Measurements from ENCODE around the gene ZNF410. TPM values are rescaled to one million over a fixed set of nuclear protein-coding genes. Genes with fewer than 3 reads are reported as not detected.

ZNF410 gene
- total RNA-seq, 1 experiment from 2014 or later: 46.8 TPM

- H3K27me3 ChIP-seq (ENCODE audit: low read length): no peaks in the 10 kb centered on the region
- H4K20me1 ChIP-seq (ENCODE audit: low read length): no peaks in the 10 kb centered on the region
- H3K4me2 ChIP-seq (ENCODE audit: low read length): no peak overlapping the region
- H3K9ac ChIP-seq (ENCODE audit: low read length): no peak overlapping the region
- H3K9me2 ChIP-seq (replicated peaks; ENCODE audit: low read length): no peaks in the 10 kb centered on the region
- no TSS peak for BruUV-seq (replicated peaks)
- ChIA-PET POLR2A (ENCODE audit: unreplicated experiment) (no interaction called here), CTCF (interaction anchor here (0.7 kb wide), 1 partner anchor 439 kb away, joined by 5 read pairs; no protein-coding TSS in a partner anchor)
- TF ChIP-seq EZH2 (IDR thresholded peaks at IDR 0.05; ENCODE audit: low read length, unreplicated experiment) (no peak), CTCF (conservative IDR thresholded peaks at IDR 0.05; ENCODE audit: low read depth, low read length) (no peak), EZH2phosphoT487 (IDR thresholded peaks at IDR 0.05; ENCODE audit: borderline replicate concordance, low read length) (no peak)
- ATAC-seq (no peak), DNase-seq (no peak)
- H3K4me1 ChIP-seq (ENCODE audit: insufficient read depth, low read length): peaks cover 18% of the 10 kb centered on the region
- H3K9me3 ChIP-seq (ENCODE audit: low read length): no peaks in the 10 kb centered on the region
- no peak overlapping the region for H3K27ac ChIP-seq (ENCODE audit: low read length)
- H3K4me3 ChIP-seq (ENCODE audit: low read length): no peak overlapping the region
- H3F3A ChIP-seq (ENCODE audit: low read length, unreplicated experiment): no peaks in the 10 kb centered on the region
- H2AFZ ChIP-seq (ENCODE audit: low read length): no peak overlapping the region
- no peaks in the 10 kb centered on the region for H3K36me3 ChIP-seq (ENCODE audit: low read depth, low read length)
- no peaks in the 10 kb centered on the region for H3K79me2 ChIP-seq (ENCODE audit: low read length)
- intact Hi-C loops (cut with micrococcal nuclease): no loop called here
Measured at GRCh38 chr14:73976125-73976524, 89.5 kb downstream of the ZNF410 start.

- no peak overlapping the region for H2AFZ ChIP-seq (ENCODE audit: low read length)
- H3K79me2 ChIP-seq (ENCODE audit: low read length): no peaks in the 10 kb centered on the region
- ChIA-PET CTCF (no interaction called here), POLR2A (ENCODE audit: unreplicated experiment) (no interaction called here)
- H3K9me2 ChIP-seq (replicated peaks; ENCODE audit: low read length): no peaks in the 10 kb centered on the region
- ATAC-seq (peak; percentile 91), DNase-seq (peak; percentile 68)
- intact Hi-C loops (cut with micrococcal nuclease): loop anchor here (2.0 kb wide), 1 partner anchor 41 kb away; the partner anchor contains the start of genes BBOF1 and ENTPD5
- H3K9ac ChIP-seq (ENCODE audit: low read length): no peak overlapping the region
- no peaks in the 10 kb centered on the region for H4K20me1 ChIP-seq (ENCODE audit: low read length)
- no peaks in the 10 kb centered on the region for H3K27me3 ChIP-seq (ENCODE audit: low read length)
- TF ChIP-seq CTCF (conservative IDR thresholded peaks at IDR 0.05; ENCODE audit: low read depth, low read length): no peak
- no peak for TF ChIP-seq EZH2 (IDR thresholded peaks at IDR 0.05; ENCODE audit: low read length, unreplicated experiment)
- no peak for TF ChIP-seq EZH2phosphoT487 (IDR thresholded peaks at IDR 0.05; ENCODE audit: borderline replicate concordance, low read length)
- H3K27ac ChIP-seq (ENCODE audit: low read length): no peak overlapping the region
- H3K9me3 ChIP-seq (ENCODE audit: low read length): no peaks in the 10 kb centered on the region
- peaks cover 18% of the 10 kb centered on the region for H3K4me1 ChIP-seq (ENCODE audit: insufficient read depth, low read length)
- H3K4me2 ChIP-seq (ENCODE audit: low read length): peak overlapping the region; percentile 56
- no peaks in the 10 kb centered on the region for H3F3A ChIP-seq (ENCODE audit: low read length, unreplicated experiment)
- no TSS peak for BruUV-seq (replicated peaks)
- H3K4me3 ChIP-seq (ENCODE audit: low read length): no peak overlapping the region
- no peaks in the 10 kb centered on the region for H3K36me3 ChIP-seq (ENCODE audit: low read depth, low read length)
Measured at GRCh38 chr14:73977896-73978295, 91.2 kb downstream of the ZNF410 start.

Other genes with a start within 250 kb of the ZNF410 start
- 2.6 and 13.9 TPM in 2 replicates for gene DNAL1, start 241.9 kb upstream of the ZNF410 start, total RNA-seq (2014; rRNA removed)
- 30.8 and 36.7 TPM in 2 replicates for gene PNMA1, start 172.5 kb upstream of the ZNF410 start, total RNA-seq (2014; rRNA removed)
- 6.2 and 7.9 TPM in 2 replicates for gene PTGR2, start 35.0 kb upstream of the ZNF410 start, total RNA-seq (2014; rRNA removed)
- 2.8 and 3.5 TPM in 2 replicates for gene FAM161B, start 63.2 kb downstream of the ZNF410 start, total RNA-seq (2014; rRNA removed)
- 33.2 and 40.3 TPM in 2 replicates for gene COQ6, start 63.4 kb downstream of the ZNF410 start, total RNA-seq (2014; rRNA removed)
- gene ENTPD5, start 132.4 kb downstream of the ZNF410 start, total RNA-seq (2014; rRNA removed): 7.9 and 11.2 TPM in 2 replicates
- gene BBOF1, start 132.5 kb downstream of the ZNF410 start, total RNA-seq (2014; rRNA removed): 1.5 and 3.9 TPM in 2 replicates
- 5.0 and 5.4 TPM in 2 replicates for gene ALDH6A1, start 197.6 kb downstream of the ZNF410 start, total RNA-seq (2014; rRNA removed)
- 8.4 and 9.3 TPM in 2 replicates for gene LIN52, start 198.1 kb downstream of the ZNF410 start, total RNA-seq (2014; rRNA removed)

Data from PC-3 (cell line).